ENCODE results near the gene PEX11A. TPM values are rescaled to one million over a fixed set of nuclear protein-coding genes. Genes with fewer than 3 reads are reported as not detected.

Gene PEX11A
- total RNA-seq, 1 donor from 2014 or later: 12.6 TPM

- DNase-seq (ENCODE audit: low spot score in 2 of 2) (peak in 1 of 2 donors; percentile 2), FAIRE-seq (no peak)
Observed at GRCh38 chr15:89632563-89633430, 57.8 kb downstream of the PEX11A start.

GRCh38 chr15:89631902-89632264, 58.7 kb downstream of the PEX11A start:
- DNase-seq (ENCODE audit: low spot score in 2 of 2): peak in 1 of 2 donors; percentile 8
- no peak for FAIRE-seq

Small RNA genes lying within 50 kb of the gene (small RNA-seq; reads per million reads assigned to genes)
- gene RNU6-132P: not detected

Other genes with a start within 250 kb of the PEX11A start
- gene RHCG, start 194.2 kb downstream of the PEX11A start, total RNA-seq: 4.1 TPM
- gene TICRR, start 115.3 kb downstream of the PEX11A start, total RNA-seq: 1.2 TPM
- gene KIF7, start 35.3 kb downstream of the PEX11A start, total RNA-seq: 4.9 TPM
- under 0.01 TPM for gene PLIN1, start 11.4 kb downstream of the PEX11A start, total RNA-seq
- 0.41 TPM for gene WDR93, start 57 bp upstream of the PEX11A start, total RNA-seq
- gene MESP1, start 60.5 kb upstream of the PEX11A start, total RNA-seq: 2.0 TPM
- not detected for gene MESP2, start 85.6 kb upstream of the PEX11A start, total RNA-seq
- gene ANPEP, start 124.1 kb upstream of the PEX11A start, total RNA-seq: 0.82 TPM
- gene AP3S2, start 203.2 kb upstream of the PEX11A start, total RNA-seq: 40.8 TPM
- gene ARPIN, start 222.2 kb upstream of the PEX11A start, total RNA-seq: 13.5 TPM

Data from frontal cortex (tissue), 4 donors.